HG03045 (cell line): ENCODE results near the gene SIGLEC9.

ENCODE experiments used
- ATAC-seq: cut with Tn5 transposase; IDR thresholded peaks from one replicate; pipeline ENCODE4 v1.9.1; 2021; ENCODE audit warnings: mild to moderate bottlenecking, moderate library complexity; ENCODE audit not compliant: unreplicated experiment

Gene SIGLEC9

DNA sequence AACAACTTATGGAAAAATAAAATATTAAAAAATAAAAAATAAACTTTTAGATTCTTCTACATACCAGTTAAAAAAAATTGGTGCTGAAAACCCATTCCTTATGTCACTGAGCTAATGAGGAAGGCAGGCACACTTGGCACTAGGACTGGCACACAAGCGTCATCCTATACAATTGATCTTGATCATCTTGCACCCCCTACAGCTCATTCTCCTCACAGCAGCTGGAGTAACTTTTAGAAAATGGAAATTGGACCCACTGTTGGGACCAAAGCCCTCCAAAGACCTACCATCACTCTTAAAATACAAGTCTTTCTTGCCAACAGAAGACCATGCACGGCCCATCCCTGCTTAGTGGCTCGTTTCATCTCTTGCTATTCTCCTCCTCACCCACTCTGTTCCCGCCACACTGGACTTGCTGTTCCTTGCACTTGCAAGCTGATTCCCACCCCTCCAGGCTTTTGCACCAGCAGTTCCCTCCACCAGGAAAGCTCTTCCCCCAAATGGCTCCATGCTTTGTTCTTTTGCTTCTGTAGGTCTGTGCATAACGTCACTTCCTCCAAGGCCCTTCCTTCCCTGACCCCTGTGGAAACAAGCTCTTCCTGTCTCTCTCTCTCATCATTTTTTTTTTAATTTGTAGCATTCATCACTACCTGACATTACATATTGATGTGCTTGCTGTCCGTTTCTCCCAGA is 28.1 kb upstream of the SIGLEC9 start:
- ATAC-seq, result no peak

DNA sequence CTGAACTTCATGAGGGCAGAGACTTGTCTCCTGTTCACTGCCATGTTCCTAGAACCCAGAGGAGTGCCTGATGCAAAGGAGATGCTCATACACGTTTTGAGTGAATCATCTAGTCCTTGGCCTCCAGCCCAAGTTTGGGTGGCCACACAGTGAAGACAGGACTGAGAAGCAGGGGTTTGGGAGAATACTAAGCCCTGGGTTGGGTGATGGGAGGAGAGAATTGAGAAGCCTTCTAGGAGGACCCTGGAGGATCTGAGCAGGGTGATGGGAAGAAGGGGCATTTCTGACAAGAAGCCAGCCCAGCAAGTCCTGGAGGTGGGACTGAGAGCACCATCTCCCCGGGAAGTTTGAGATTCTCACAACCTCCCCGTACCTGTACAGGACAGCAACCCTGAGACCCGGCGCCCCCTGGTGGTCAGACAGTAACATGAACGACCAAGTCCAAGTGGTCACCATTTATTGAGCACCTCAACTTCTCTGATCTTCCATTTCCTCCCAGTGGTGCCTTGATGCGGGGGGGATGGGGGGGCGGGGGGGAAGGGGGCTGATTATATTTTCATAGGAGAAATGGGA is 27.5 kb upstream of the SIGLEC9 start:
- no peak for ATAC-seq

DNA sequence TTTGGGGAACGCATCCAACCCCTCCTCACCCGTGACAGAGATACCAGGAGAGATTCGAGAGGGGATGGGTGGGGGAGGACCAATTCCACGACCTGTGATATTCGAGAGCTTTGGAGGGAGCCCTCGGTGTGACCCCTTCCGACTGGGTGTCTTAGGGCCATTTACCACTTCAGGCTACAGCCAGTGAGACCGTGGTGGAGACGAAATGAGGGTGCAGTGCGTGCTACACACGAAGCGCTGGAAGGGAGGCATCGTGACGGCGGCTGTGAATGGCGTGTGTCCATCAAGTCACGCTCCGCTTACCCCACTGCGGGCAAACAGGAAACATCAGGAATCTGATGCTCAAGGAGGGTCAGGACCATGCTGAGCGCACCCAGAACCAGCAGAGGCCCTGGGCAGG is 26.9 kb upstream of the SIGLEC9 start:
- ATAC-seq, result no peak

DNA sequence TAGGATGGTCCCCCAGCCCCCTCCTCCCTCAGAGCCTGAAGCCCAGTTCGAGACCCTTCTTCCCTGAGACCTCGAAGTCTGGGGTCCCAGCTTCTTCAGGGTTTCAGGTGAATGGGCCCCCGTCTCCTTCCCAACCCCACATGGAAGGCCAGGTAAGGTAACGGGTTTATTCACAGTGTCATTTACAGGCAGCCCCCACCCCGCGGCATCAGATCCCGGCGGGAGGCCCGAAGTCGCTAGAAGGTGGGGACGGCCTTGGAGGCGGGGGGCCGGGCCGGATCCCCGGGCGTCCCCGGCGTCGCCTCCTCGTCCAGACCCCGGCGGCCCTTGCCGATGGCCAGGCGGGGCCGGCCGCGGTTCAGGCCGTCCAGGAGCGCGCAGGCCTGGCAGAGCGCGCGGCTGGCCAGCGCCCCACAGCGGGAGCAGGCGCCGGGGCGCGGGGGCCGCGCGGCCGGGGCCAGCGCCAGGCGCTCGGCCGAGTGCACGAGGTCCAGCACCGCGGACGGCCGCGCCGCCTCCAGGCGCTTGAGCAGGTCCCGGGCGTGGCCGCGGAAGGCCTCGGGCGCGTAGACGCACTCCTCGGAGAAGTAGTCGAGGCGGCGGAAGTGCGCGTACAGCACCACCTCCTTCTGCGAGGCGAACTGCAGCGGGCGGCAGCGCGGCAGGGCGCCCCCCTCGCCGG is 26.2 kb upstream of the SIGLEC9 start:
- no peak for ATAC-seq

DNA sequence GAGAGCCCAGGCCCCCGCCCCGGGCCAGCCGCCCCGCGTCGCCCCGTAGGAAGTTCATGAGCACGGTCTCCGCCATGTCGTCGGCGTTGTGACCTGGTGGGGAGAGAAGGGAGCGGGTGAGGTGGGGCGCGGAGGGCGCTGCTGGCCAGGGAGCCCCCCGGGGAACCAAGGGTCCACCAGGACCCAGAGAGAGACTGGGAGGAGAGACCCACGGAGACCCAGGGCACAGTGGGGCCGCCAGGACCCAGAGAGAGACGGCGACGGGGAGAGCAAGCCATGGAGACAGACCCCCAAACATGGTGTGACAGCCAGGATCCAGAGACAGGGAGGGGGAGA is 25.7 kb upstream of the SIGLEC9 start:
- ATAC-seq, result no peak

DNA sequence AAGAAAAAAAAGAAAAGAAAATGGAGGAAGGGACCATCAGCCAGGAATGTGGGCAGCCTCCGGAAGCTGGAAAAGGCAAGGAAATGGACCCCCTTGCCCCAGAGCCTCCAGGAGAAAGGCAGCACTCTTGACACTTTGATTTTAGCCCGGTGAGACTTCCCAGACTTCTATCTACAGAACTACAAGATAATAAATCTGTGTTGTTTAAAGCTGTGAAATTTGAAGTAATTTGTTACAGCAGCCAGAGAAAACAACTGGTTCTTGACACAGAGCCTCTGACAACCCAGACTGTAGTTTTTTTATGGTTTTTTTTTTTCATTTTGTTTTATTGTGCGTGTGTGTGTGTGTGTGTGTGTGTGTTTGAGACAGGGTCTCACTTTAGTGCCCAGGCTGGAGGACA is 24.1 kb upstream of the SIGLEC9 start:
- ATAC-seq, result no peak

DNA sequence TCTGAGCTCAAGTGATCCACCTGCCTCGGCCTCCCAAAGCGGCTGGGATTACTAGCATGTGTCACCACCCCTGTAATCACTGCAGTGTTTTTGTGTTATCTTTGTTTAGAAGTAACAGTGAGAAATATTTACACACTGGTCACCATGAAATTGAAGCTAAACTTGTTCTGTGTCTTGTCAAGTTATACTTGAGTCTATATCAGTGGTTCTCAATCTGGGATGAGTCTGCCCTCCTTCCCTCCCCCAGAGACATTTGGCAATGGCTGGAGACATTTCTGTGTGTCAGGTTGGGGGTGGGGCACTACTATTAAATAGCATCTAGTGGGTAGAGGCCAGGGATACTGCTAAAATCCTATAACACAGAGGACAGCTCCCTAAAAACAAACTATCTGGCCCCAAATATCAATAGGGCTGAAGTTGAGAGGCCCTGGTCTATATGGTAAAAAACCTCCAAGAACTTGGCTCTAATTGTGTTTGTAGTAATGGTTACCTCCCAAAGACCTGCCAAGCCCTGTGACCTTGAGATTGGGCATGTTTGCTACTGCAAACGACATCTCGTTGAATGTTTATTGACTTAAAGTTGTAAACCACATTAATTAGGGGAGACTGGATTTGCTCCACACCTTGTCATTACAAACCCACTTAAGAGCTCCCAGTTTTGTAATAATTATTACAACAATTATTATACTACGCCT is 23.4 kb upstream of the SIGLEC9 start:
- ATAC-seq, result no peak

DNA sequence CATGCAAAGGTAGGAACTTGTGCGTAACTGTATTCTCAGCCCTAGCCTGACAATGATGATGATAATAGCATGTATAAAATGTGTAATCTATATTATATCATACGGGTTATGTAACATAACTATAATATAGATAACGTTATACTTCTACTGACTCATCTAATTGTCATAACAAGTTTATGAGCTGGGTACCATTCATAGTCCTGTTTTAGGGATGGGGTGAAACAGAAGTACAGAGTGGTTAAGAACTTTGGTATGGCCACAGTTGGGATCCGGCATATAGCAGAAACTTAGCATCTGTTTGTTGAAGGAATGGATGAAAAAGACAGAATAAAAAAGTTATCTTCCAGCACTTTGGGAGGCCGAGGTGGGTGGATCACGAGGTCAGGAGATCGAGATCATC is 21.7 kb upstream of the SIGLEC9 start:
- no peak for ATAC-seq

DNA sequence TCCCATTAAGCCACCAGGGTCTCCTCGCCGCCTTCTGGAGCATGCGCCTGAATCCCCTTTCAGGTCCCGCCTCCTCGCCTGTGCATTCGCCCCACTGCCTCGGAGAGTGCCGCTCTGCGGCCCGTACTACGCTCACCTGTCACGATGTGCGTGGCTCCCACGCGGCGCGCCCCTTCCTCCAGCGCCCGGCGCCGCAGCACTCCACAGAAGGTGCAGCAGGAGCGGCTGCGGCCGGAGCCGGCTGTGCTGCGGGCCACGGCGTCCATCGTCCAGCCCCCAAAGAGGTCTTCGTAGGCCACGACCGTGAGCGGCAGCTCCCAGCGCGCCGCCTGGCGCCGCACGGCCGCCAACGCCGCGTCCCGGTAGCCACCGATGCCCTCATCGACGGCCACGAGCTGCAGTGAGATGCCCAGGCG is 20.8 kb upstream of the SIGLEC9 start:
- no peak for ATAC-seq

DNA sequence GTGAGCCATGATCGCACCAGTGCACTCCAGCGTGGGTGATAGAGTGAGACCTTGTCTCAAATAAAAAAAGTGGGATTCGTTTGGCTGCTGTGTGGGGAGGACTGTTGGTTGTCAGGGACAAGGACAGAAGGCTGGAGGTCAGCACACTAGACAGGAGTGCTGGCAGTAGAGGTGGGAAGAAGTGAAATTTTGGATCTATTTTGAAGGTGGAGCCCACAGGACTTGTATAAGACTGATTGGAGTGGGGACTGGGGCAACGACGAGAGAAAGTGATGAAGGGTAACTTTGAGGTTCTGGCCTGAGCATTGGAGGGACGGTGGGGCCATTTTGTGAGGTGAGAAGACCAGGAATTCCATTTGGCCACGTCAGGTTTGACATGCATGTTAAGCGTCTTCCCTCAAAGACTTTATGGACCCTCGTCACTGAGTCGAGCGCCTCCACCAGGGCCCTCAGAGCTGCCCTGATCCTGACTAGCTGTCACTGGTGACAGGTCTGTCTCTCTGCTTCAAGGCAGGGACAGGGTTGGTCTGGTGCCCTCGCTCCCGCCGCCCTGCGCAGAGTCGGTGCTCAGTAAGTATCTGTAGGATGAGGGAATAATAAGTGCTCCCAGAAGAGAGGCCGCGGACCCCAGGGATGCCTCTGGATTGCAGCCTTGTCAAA is 17.2 kb upstream of the SIGLEC9 start:
- peak; percentile 0 for ATAC-seq

DNA sequence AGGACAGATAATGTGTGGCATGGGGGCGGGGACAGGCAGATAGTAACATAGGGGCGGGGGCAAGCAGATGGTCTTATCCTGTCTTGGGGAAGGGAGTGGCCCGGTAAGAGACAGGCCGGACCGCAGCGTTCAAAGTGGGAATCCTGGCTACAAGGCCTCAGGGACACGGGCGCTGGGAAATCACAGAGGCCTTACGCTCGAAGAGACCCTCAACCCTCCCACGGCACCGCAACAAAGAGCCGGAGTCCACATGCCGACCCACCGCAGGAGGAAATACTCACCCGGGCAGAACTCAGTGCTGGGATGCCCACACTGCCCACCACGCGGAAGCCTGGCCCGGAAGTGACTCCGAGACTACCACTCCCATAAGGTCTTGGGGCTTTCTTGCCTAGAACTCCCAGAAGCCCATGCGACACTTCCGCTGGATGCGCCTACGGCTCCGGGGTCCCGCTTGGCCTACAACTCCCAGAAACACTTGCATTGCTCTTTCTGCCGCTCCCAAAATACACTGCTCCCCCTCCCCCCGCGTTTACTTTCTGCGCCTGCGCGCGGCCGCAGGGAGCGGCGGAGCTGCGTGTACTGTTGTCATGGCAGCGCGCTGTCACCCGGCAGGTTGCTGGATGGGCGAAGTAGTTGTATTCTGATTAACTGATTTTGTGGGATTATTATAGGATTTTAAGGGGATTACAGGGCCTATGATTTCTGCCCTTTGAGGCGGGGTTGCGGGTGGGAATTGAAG is 16.5 kb upstream of the SIGLEC9 start, which contains the start of gene CTU1:
Gene CTU1 (minus strand): TSS at position 344 of the 739 bp plus-strand sequence. CDS start 3,840 bp downstream, outside the sequence.
- peak; percentile 85 for ATAC-seq

DNA sequence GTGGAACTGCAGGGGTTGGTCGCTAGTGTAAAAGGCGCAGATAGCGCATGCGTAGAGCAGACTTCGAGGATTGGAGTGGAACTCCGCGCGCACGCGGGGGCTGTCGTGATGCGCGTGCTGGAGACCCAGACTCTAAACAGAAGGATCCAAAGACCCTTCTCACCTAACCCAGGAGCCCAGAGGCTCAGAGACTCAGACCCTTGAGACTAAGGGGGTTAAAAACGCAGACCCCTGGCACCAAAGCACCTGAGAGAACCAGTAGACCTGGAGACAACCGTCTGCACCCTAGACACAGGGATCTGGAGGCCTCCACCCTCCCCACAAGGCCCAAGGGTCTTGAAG is 15.9 kb upstream of the SIGLEC9 start:
- peak; percentile 31 for ATAC-seq

DNA sequence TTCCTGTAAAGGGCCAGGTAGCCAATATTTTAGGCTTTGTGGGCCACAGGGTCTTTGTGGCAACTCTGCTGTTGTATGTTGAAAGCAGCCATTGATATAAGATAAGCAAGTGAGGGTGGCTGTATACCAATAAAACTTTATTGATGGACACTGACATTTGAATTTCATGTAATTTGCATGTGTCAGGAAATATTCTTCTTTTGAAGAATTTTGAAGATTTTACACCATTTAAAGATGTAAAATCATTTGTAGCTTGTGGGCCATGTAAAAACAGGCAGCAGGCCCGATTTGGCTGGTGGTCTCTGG is 14.1 kb upstream of the SIGLEC9 start:
- no peak for ATAC-seq

DNA sequence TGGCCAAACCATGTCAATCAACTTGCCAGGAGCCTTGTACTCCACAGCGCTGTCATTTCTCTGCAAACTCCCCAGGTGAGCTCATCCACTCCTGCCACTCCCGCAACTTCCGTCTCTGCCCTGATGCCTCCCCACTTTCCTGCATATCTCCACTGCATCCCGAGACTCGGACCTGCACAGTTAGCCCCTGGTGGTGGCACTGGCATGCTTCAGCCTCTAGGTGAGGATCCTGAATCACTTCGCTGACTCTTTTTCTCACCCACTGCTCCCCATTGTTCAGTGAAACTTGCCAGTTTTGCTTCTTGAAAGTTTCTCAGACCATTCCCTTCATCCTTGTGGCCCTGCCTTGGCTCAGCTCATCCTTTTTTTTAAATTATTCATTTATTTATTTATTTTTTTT is 13.1 kb upstream of the SIGLEC9 start:
- ATAC-seq, result no peak

DNA sequence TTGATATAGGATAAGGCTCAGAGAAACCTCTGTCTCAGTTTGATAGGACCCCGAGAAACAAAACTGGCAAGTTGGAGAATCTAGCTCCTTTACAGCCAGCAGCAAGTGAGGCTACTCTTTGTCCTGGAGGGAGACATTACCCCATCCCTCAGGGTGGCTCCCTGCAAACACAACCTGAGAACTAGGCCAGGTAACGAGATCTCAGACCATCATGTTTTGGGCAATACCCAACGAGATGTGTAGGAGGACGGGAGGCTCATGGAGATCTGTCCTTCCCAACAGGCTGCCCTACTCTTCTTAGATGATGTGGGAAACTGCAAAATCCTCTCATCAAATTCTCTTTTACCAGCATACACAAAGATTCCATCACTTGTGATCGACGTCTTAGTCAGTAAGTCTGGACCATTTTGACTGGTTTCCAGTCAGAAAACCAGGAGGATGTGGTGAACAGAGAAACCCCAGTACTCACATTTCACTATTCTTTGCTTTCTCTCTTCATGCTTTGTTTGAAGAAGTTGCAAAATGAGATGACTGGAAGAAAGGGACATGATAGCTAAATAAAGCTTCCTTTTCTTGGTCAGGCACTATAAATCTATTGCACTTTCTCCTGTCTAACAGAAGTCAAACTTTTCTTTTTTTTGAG is 10.5 kb upstream of the SIGLEC9 start:
- ATAC-seq, result no peak

DNA sequence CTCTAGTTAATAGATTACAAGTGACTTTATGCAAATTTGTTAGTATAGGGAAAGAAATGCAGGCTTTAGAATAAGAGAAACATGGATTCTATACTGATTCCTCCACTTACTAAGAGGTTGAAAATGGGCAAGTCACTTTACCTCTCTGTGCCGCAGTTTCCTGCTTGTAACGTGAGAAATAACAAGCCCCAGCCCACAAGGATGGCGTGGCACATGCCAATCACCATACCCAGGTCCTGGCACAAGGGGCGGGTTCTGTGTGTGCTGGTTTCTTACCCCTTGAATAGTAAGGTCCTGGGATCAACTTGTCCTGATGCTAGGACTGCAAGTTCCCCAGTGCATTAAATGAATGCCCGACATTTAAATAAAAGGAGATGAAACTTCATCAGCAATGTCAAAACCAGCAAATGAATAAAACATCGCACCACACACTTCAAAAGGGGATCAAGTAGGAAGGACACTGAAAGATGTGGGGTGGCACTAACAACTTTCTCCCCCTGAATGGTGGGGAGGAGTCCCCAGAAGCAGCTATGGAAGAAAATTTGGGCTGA is 7.9 kb upstream of the SIGLEC9 start:
- no peak for ATAC-seq

DNA sequence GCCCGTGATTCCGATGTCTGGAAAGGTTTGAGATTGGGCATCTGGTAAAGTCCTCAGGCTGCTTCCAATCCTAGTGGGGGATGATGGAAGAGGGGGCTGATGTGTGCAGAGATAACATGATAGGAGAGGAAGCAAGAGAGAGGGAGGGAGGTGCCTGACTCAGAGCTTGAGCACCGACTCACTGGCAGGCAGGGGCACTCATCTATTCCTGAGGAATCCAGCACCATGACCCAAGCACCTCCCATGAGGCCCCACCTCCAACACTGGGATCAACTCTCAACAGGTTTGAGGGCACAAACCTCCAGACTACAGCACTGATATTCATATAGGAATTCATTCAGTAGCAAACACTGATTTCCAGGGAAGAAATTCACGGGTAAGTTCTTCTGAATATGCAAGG is 5.6 kb upstream of the SIGLEC9 start:
- no peak for ATAC-seq

DNA sequence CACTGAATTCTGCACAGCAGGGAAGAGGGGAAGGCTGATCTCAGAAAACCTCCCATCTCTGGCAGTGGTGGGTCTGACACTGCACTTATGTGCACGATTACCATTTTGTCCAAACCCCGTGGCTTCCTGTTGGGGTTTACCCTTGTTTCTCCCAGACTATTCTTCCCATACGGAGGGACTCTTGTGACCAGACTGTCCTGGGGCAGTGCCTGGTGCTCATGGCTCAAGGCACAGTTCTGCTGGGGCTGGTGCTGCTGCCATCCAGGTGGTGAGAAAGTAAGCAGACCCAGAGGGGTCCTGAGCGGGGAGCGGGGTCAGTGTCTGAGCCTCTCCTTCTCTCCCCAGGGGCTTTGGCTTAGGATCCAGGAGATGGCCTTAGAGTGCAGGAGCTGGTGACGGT is 5.1 kb upstream of the SIGLEC9 start:
- no peak for ATAC-seq

DNA sequence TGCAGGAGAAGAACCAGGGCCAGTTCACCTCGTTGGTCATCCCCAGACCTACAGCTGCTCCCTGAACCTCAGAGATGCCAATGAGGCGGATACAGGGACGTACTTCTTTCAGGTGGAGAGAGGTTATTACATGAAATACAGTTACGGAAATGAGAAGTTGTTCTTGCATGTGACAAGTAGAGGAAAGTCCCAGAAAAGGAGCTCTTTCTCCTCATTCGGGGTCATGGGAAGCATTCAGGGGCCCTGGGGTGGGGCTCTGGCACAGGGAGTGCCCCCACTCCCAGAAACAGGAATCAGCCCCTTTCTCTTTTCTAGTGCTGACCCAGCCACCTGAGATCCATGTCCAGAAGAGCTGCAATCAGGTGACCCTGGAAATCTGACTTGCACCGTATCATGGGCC is 4.5 kb upstream of the SIGLEC9 start:
- ATAC-seq, result no peak

DNA sequence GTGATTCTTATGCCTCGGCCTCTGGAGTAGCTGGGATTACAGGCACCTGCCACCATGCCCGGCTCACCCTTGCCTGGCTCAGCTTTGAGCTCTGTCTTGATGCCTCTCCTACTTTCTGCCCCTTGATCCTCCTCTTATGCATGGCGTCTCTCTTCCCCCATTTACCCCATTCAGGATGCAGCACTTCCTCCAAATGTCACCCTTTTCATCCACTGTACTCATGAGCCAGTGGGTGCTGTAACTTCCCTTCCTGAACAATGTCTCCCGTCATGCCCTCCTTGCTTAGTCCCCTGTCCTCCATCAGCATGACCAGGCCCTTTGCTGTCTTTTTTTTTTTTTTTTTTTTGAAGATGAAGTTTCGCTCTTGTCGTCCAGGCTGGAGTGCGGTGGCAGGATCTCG is 3.4 kb upstream of the SIGLEC9 start:
- no peak for ATAC-seq
